ENCODE results near the gene MPHOSPH9.

- TF ChIP-seq CTCF (optimal IDR thresholded peaks at IDR 0.05 in 1 of 3, IDR thresholded peaks at IDR 0.05 in 1 of 3, conservative IDR thresholded peaks at IDR 0.05 in 1 of 3; ENCODE audit: extremely low read depth in 1 of 3, insufficient read depth in 2 of 3, low read length in 3 of 3) (no peak), EZH2 (IDR thresholded peaks at IDR 0.05; ENCODE audit: low read length) (no peak)
Measured at GRCh38 chr12:123269896-123270213, 36.9 kb upstream of the MPHOSPH9 start.
